K562 (cell line): ENCODE results near the gene RHOF. TPM values are rescaled to one million over a fixed set of nuclear protein-coding genes. Genes with fewer than 3 reads are reported as not detected.

Experiments used
- BACH1 ChIP-seq: fragments of 200-800 bp; sonication (Bioruptor generic); IDR thresholded peaks from 2 replicates; pipeline ENCODE4 v1.6.1; 2016; ENCODE audit warnings: missing genetic modification characterization, missing compliant biosample characterization
- CCAR2 ChIP-seq: fragments of 200-400 bp; formaldehyde crosslinking; IDR thresholded peaks from 2 replicates; pipeline ENCODE4 v1.6.1; 2017; ENCODE audit warnings: mild to moderate bottlenecking, low read depth, low read length
- CREB1 ChIP-seq, 2 experiments: sonication (generic) in 1 of 2; formaldehyde crosslinking in 1 of 2; IDR thresholded peaks; 2 replicates each; pipeline versions ENCODE4 v1.6.1 to v1.8.0; 2012 to 2022; ENCODE audit warnings: inconsistent platforms in 1 of 2, mild to moderate bottlenecking in 1 of 2, missing genetic modification reagents in 1 of 2, moderate library complexity in 1 of 2
- FUS ChIP-seq: fragments of 200-400 bp; formaldehyde crosslinking; optimal IDR thresholded peaks from 2 replicates; pipeline ENCODE3; 2017; ENCODE audit warnings: low read depth, low read length
- GTF2A2 ChIP-seq: IDR thresholded peaks from 2 replicates; pipeline ENCODE4 v1.6.1; 2016; ENCODE audit warnings: mild to moderate bottlenecking, missing genetic modification characterization, missing compliant biosample characterization
- JUN ChIP-seq, 2 experiments: sonication (generic) in 1 of 2; formaldehyde crosslinking in 1 of 2; IDR thresholded peaks; 2 replicates each; pipeline versions ENCODE4 v1.6.1 to v1.8.0; 2012 to 2022; ENCODE audit warnings: borderline replicate concordance in 2 of 2, mild to moderate bottlenecking in 2 of 2, improper control_type of control experiment in 1 of 2, low read depth in 1 of 2, low read length in 1 of 2, missing genetic modification reagents in 1 of 2
- MAFG ChIP-seq: fragments of 450-650 bp; conservative IDR thresholded peaks from 2 replicates; pipeline ENCODE4 v1.6.1; 2016; ENCODE audit warnings: missing genetic modification characterization, missing compliant biosample characterization
- MXD1 ChIP-seq: fragments of 250-450 bp; sonication (Bioruptor Pico); IDR thresholded peaks from 2 replicates; pipeline ENCODE4 v1.8.0; 2021; ENCODE audit warnings: borderline replicate concordance, mild to moderate bottlenecking, moderate library complexity; ENCODE audit not compliant: poor library complexity, severe bottlenecking
- NCOA6 ChIP-seq: fragments of 450-650 bp; IDR thresholded peaks from 2 replicates; pipeline ENCODE4 v1.6.1; 2017; ENCODE audit warnings: mild to moderate bottlenecking
- NELFE ChIP-seq: IDR thresholded peaks from 2 replicates; pipeline ENCODE4 v1.6.1; 2011; ENCODE audit warnings: mild to moderate bottlenecking; ENCODE audit not compliant: insufficient read depth, insufficient read length
- POLR2B ChIP-seq: fragments of 450-650 bp; IDR thresholded peaks from 2 replicates; pipeline ENCODE4 v1.6.1; 2018; ENCODE audit warnings: low read depth; ENCODE audit not compliant: partially characterized antibody
- SNRNP70 ChIP-seq: fragments of 200-400 bp; formaldehyde crosslinking; optimal IDR thresholded peaks from 2 replicates; pipeline ENCODE3; 2017; ENCODE audit warnings: low read depth, low read length
- SP2 ChIP-seq: IDR thresholded peaks from 2 replicates; pipeline ENCODE4 v1.6.1; 2011; ENCODE audit warnings: mild to moderate bottlenecking, low read depth, low read length, moderate library complexity; ENCODE audit not compliant: poor library complexity, severe bottlenecking; ENCODE audit errors: extremely low read depth
- THAP12 ChIP-seq: fragments of 250-450 bp; sonication (Bioruptor Pico); IDR thresholded peaks from 2 replicates; pipeline ENCODE4 v1.9.0; 2021; ENCODE audit warnings: mild to moderate bottlenecking, inconsistent platforms
- TRIM28 ChIP-seq: fragments of 450-650 bp; IDR thresholded peaks from 2 replicates; pipeline ENCODE4 v1.6.1; 2017
- ZBTB7A ChIP-seq: IDR thresholded peaks from 2 replicates; pipeline ENCODE4 v1.6.1; 2011; ENCODE audit warnings: low read depth, mild to moderate bottlenecking, low read length, moderate library complexity, borderline replicate concordance; ENCODE audit not compliant: control insufficient read depth
- ZNF124 ChIP-seq: sonication (generic); formaldehyde crosslinking; IDR thresholded peaks from 2 replicates; pipeline ENCODE4 v1.8.1; 2022; ENCODE audit warnings: missing genetic modification reagents
- ZNF165 ChIP-seq: fragments of 250-450 bp; sonication (Bioruptor Pico); IDR thresholded peaks from 2 replicates; pipeline ENCODE4 v1.4.0; 2020; ENCODE audit warnings: borderline replicate concordance
- ZNF263 ChIP-seq: sonication (generic); formaldehyde crosslinking; IDR thresholded peaks from 2 replicates; pipeline ENCODE4 v1.8.0; 2022; ENCODE audit warnings: mild to moderate bottlenecking, missing genetic modification reagents, borderline replicate concordance
- ZNF445 ChIP-seq: fragments of 250-450 bp; sonication (Bioruptor Pico); IDR thresholded peaks from 2 replicates; pipeline ENCODE4 v1.4.0; 2020; ENCODE audit warnings: low read depth, mild to moderate bottlenecking, moderate library complexity
- polyA plus RNA-seq, 8 experiments: library from polyadenylated mRNA; depleted of rRNA in 4 of 8; stranded (reverse) in 5 of 8; unstranded in 3 of 8; fragments of >200 nt; fragmentation: Nextera tagmentation in 2 of 8; fragmentation: Illumina TruSeq in 1 of 8; extraction: Ambion mirVana in 2 of 8; extraction: Trizol in 1 of 8; gene quantifications; 2 replicates each; pipeline versions ENCODE4 v1.2.1 to v1.2.3, GENCODE V29; 2011 to 2014; ENCODE audit warnings: inconsistent platforms in 1 of 8, missing spikeins in 1 of 8
- total RNA-seq, 7 experiments: library from RNA; depleted of rRNA in 6 of 7; stranded (reverse); fragments of >200 nt in 6 of 7; fragmentation: Illumina TruSeq in 2 of 7; extraction: Trizol in 2 of 7; gene quantifications; 2 replicates each; pipeline versions ENCODE4 v1.2.1 to v1.2.3, GENCODE V29; 2011 to 2021; ENCODE audit warnings: low replicate concordance in 1 of 7
- TF ChIP-seq, protein P1 (sequence below): fragments of 200-800 bp; sonication (Bioruptor generic); IDR thresholded peaks from 2 replicates; pipeline ENCODE4 v1.6.1; 2017; ENCODE audit warnings: missing genetic modification characterization, missing compliant biosample characterization

Gene RHOF
- total and polyA plus RNA-seq, 9 of the 15 experiments (the other 6 are each of a cell fraction or from before 2014, with no cell fraction given), result 0.13 to 10.1 (median 4.0) TPM

GRCh38 chr12:121796855-121797751 is 3.6 kb upstream of the RHOF start (continued):
- TF ChIP-seq ZNF124 (CRISPR knock-in tag), result no peak
- no peak for TF ChIP-seq NCOA6
- peak; percentile 70; the same call in 1 of the 2 replicates for TF ChIP-seq ZBTB7A
- peak; percentile 28; the same call in 1 of the 2 replicates for TF ChIP-seq CREB1 (IDR thresholded peaks at IDR 0.05)
- peak; percentile 76 for TF ChIP-seq CREB1 (CRISPR knock-in tag; IDR thresholded peaks at IDR 0.05)
- no peak for TF ChIP-seq GTF2A2 (tag)
- TF ChIP-seq, protein P1, sequence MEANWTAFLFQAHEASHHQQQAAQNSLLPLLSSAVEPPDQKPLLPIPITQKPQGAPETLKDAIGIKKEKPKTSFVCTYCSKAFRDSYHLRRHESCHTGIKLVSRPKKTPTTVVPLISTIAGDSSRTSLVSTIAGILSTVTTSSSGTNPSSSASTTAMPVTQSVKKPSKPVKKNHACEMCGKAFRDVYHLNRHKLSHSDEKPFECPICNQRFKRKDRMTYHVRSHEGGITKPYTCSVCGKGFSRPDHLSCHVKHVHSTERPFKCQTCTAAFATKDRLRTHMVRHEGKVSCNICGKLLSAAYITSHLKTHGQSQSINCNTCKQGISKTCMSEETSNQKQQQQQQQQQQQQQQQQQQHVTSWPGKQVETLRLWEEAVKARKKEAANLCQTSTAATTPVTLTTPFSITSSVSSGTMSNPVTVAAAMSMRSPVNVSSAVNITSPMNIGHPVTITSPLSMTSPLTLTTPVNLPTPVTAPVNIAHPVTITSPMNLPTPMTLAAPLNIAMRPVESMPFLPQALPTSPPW, result peak; percentile 87
- no peak for TF ChIP-seq BACH1 (tag)
- no peak for TF ChIP-seq FUS
- TF ChIP-seq JUN (IDR thresholded peaks at IDR 0.05; ENCODE audit: borderline replicate concordance, low read depth, low read length), result peak; percentile 37; the same call in 1 of the 2 replicates
- no peak for TF ChIP-seq JUN (CRISPR knock-in tag; IDR thresholded peaks at IDR 0.05; ENCODE audit: borderline replicate concordance)
- TF ChIP-seq CCAR2, result no peak
- TF ChIP-seq ZNF165 (CRISPR knock-in tag), result no peak
- peak; percentile 66 for TF ChIP-seq POLR2B
- TF ChIP-seq ZNF445 (CRISPR knock-in tag), result no peak
- no peak for TF ChIP-seq NELFE
- no peak for TF ChIP-seq MXD1 (CRISPR knock-in tag)
- peak; percentile 71; the same call in 1 of the 2 replicates for TF ChIP-seq ZNF263
- TF ChIP-seq SNRNP70, result no peak
- TF ChIP-seq THAP12, result 0 out of 2 replicates have a peak, but pooled peaks have one; percentile 51
- no peak for TF ChIP-seq MAFG
- TF ChIP-seq SP2, result no peak
- TF ChIP-seq TRIM28, result no peak
